ENCODE measurements around the gene CCDC33.

Gene CCDC33

GRCh38 chr15:74295800-74296199 is 59.7 kb downstream of the CCDC33 start:
- Histone ChIP-seq H3K79me2 (ENCODE audit: insufficient read depth, low read length) (no peaks in the 10 kb centered on the region), H3K4me2 (ENCODE audit: insufficient read depth, low read length) (no peak overlapping the region), H3K9ac (ENCODE audit: low read depth, low read length) (no peak overlapping the region), H3K27ac (ENCODE audit: low read length) (no peak overlapping the region), H4K20me1 (ENCODE audit: insufficient read depth, low read length) (peaks cover 7% of the 10 kb centered on the region), H3K4me3 (ENCODE audit: low read depth in 1 of 2, low read length in 2 of 2) (no peak overlapping the region), H3K36me3 (ENCODE audit: insufficient read depth, low read length) (no peaks in the 10 kb centered on the region), H2AFZ (ENCODE audit: low read depth, low read length) (no peak overlapping the region), H3K9me3 (ENCODE audit: insufficient read depth, low read length, severe bottlenecking) (no peaks in the 10 kb centered on the region), H3K27me3 (ENCODE audit: insufficient read depth, low read length, poor library complexity) (no peaks in the 10 kb centered on the region), H3K4me1 (ENCODE audit: insufficient read depth, low read length) (no peaks in the 10 kb centered on the region)
- no peak for DNase-seq
- TF ChIP-seq EZH2 (IDR thresholded peaks at IDR 0.05; ENCODE audit: borderline replicate concordance, low read depth, low read length, severe bottlenecking) (no peak), CTCF (IDR thresholded peaks at IDR 0.05; ENCODE audit: borderline replicate concordance, extremely low read depth, low read length, poor library complexity, severe bottlenecking) (no peak)
- ATAC-seq (ENCODE audit: insufficient read depth, low read depth) = no peak

DNA sequence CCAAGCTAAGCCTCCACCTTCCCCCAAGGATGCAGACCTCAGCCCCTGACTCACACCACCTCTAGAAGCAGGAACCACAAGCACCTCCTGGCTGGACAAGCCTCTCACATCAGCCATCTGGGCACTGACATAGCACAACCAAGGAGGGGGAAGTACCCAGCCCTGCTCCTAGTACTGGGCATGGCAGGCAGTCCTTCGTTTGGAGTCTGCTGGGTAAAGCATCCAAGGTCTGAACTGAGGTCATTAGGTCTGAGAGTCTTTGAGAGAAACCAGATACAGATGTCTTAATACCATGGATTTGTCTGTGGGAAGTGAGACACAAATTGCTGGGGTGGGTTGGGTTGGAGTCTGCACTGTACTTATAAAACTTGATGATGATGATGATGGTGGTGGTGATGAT is 61.8 kb downstream of the CCDC33 start:
- no peak for DNase-seq
- Histone ChIP-seq H3K79me2 (ENCODE audit: insufficient read depth, low read length) (no peaks in the 10 kb centered on the region), H3K9me3 (ENCODE audit: insufficient read depth, low read length, severe bottlenecking) (no peaks in the 10 kb centered on the region), H3K4me1 (ENCODE audit: insufficient read depth, low read length) (no peaks in the 10 kb centered on the region), H3K9ac (ENCODE audit: low read depth, low read length) (no peak overlapping the region), H3K27me3 (ENCODE audit: insufficient read depth, low read length, poor library complexity) (no peaks in the 10 kb centered on the region), H2AFZ (ENCODE audit: low read depth, low read length) (no peak overlapping the region), H3K4me3 (ENCODE audit: low read depth in 1 of 2, low read length in 2 of 2) (no peak overlapping the region), H3K36me3 (ENCODE audit: insufficient read depth, low read length) (no peaks in the 10 kb centered on the region), H4K20me1 (ENCODE audit: insufficient read depth, low read length) (peaks cover 5% of the 10 kb centered on the region; the same call in 1 of the 2 replicates), H3K4me2 (ENCODE audit: insufficient read depth, low read length) (no peak overlapping the region), H3K27ac (ENCODE audit: low read length) (no peak overlapping the region)
- ATAC-seq (ENCODE audit: insufficient read depth, low read depth) = no peak
- TF ChIP-seq EZH2 (IDR thresholded peaks at IDR 0.05; ENCODE audit: borderline replicate concordance, low read depth, low read length, severe bottlenecking) = no peak

DNA sequence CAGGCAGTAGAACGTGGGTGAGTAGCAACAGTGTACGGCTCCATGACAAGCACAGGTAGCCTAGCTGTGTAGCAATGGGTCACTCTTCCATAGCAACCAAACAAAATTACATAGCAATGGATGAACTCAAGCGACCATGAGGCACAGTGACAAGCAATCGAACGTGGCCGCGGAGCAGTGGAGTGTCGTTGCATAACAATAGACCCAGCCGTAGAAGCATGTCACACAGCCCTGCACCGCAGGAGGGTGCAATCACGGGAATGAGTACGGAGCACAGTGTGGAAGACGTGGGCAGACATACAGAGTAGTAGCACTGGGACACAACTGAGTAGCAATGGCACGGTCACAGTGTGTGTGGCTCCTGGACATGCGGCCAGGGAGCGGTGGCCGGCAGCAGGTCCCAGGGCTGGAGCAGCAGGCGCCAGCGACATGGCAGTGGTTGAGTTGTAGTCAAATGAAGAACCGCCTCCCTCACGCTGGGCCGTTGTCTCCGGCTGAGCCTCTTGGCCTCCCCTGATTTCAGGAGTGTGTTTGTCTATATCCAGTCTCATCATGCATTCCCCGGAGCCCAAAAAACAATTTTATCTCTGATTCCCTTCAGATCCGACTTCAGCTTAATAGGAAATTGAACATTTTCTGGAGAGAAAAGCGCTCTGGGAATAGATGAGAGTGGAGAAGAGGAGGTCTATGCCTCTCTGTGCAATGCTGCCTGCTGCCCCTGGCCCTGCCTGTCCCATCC is 64.1 kb downstream of the CCDC33 start:
- Histone ChIP-seq H3K4me3 (ENCODE audit: low read depth in 1 of 2, low read length in 2 of 2) (no peak overlapping the region), H3K4me2 (ENCODE audit: insufficient read depth, low read length) (no peak overlapping the region), H3K9ac (ENCODE audit: low read depth, low read length) (no peak overlapping the region), H3K27ac (ENCODE audit: low read length) (no peak overlapping the region), H3K36me3 (ENCODE audit: insufficient read depth, low read length) (no peaks in the 10 kb centered on the region), H3K27me3 (ENCODE audit: insufficient read depth, low read length, poor library complexity) (no peaks in the 10 kb centered on the region), H3K9me3 (ENCODE audit: insufficient read depth, low read length, severe bottlenecking) (no peaks in the 10 kb centered on the region), H2AFZ (ENCODE audit: low read depth, low read length) (no peak overlapping the region), H4K20me1 (ENCODE audit: insufficient read depth, low read length) (peaks cover 5% of the 10 kb centered on the region; the same call in 1 of the 2 replicates), H3K4me1 (ENCODE audit: insufficient read depth, low read length) (no peaks in the 10 kb centered on the region), H3K79me2 (ENCODE audit: insufficient read depth, low read length) (no peaks in the 10 kb centered on the region)
- TF ChIP-seq CTCF (IDR thresholded peaks at IDR 0.05; ENCODE audit: borderline replicate concordance, extremely low read depth, low read length, poor library complexity, severe bottlenecking) = no peak
- TF ChIP-seq EZH2 (IDR thresholded peaks at IDR 0.05; ENCODE audit: borderline replicate concordance, low read depth, low read length, severe bottlenecking) = no peak
- no peak for DNase-seq
- no peak for ATAC-seq (ENCODE audit: insufficient read depth, low read depth)

DNA sequence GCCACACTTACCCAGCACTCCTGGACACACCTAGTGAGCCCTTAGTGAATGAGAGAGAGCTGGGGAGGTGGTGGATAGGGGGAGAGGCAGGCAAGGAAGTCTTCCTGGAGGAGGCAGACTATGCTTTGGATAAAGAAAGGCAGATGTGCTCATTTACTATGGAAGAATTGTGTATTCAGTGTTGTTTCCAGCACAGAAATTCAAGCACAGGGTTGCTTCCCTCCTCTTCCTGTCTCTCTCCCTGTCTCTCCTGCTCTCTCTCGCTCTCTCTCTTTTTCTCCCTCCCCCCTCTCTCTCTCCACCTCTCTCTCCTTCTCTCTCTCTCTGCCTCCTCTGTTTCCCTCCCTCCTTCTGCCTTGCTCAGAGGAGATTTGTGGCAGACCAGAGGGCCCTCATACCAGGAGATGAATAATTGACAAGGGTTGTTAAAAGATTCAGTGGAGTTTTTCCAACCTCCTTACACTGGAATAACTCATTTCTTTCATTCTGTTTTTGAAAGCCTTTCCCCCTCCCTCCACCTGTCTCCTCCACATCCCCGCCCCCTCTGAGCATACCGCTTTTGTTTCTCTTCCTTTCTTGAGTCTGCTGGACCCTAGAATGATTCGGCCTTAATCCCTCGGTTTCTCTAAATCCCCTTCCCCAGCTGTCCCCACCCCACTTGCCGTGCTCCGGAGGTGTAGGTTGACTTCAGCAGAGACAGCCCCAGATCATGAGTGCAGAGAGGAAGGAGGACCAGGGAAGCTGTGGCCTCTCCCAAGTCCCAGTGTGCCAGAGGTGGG is 65.6 kb downstream of the CCDC33 start:
- no peak overlapping the region for H3K27ac ChIP-seq (ENCODE audit: low read length)
- no peaks in the 10 kb centered on the region for H3K36me3 ChIP-seq (ENCODE audit: insufficient read depth, low read length)
- H3K79me2 ChIP-seq (ENCODE audit: insufficient read depth, low read length) = no peaks in the 10 kb centered on the region
- H3K27me3 ChIP-seq (ENCODE audit: insufficient read depth, low read length, poor library complexity) = no peaks in the 10 kb centered on the region
- no peak for ATAC-seq (ENCODE audit: insufficient read depth, low read depth)
- no peak overlapping the region for H3K9ac ChIP-seq (ENCODE audit: low read depth, low read length)
- no peaks in the 10 kb centered on the region for H3K4me1 ChIP-seq (ENCODE audit: insufficient read depth, low read length)
- no peak for DNase-seq
- no peak overlapping the region for H3K4me3 ChIP-seq (ENCODE audit: low read depth in 1 of 2, low read length in 2 of 2)
- peaks cover 5% of the 10 kb centered on the region; the same call in 1 of the 2 replicates for H4K20me1 ChIP-seq (ENCODE audit: insufficient read depth, low read length)
- H3K9me3 ChIP-seq (ENCODE audit: insufficient read depth, low read length, severe bottlenecking) = no peaks in the 10 kb centered on the region
- TF ChIP-seq CTCF (IDR thresholded peaks at IDR 0.05; ENCODE audit: borderline replicate concordance, extremely low read depth, low read length, poor library complexity, severe bottlenecking) (no peak), EZH2 (IDR thresholded peaks at IDR 0.05; ENCODE audit: borderline replicate concordance, low read depth, low read length, severe bottlenecking) (no peak)
- H3K4me2 ChIP-seq (ENCODE audit: insufficient read depth, low read length) = no peak overlapping the region
- H2AFZ ChIP-seq (ENCODE audit: low read depth, low read length) = no peak overlapping the region

Data from DND-41 (cell line).